SU-DHL-6 (cell line): ENCODE measurements around the gene GPRC5B.

ENCODE experiments used
- H2AFZ ChIP-seq: fragments of 200-600 bp; sonication (generic); 2 replicates; pipeline ENCODE4 v1.6.1; 2014; ENCODE audit warnings: low read depth, mild to moderate bottlenecking, moderate library complexity, mixed read lengths, antibody characterized with exemption, low read length; ENCODE audit not compliant: severe bottlenecking
- H3F3A ChIP-seq: fragments of 200-600 bp; shearing (Covaris generic); 2 replicates; pipeline ENCODE4 v1.6.0; 2016; ENCODE audit warnings: antibody characterized with exemption, mild to moderate bottlenecking; ENCODE audit not compliant: insufficient read depth
- H3K27ac ChIP-seq: fragments of 200-600 bp; sonication (generic); 2 replicates; pipeline ENCODE4 v1.5.1; 2016; ENCODE audit warnings: low read depth, mild to moderate bottlenecking, low read length, moderate library complexity, mixed read lengths
- H3K27me3 ChIP-seq: fragments of 200-600 bp; sonication (generic), shearing (Covaris generic); 2 replicates; pipeline ENCODE4 v1.6.0; 2014; ENCODE audit warnings: mild to moderate bottlenecking, low read length
- H3K36me3 ChIP-seq: fragments of 200-600 bp; sonication (generic); 2 replicates; pipeline ENCODE4 v1.6.1; 2014; ENCODE audit warnings: mild to moderate bottlenecking, low read length, mixed read lengths
- H3K4me2 ChIP-seq: fragments of 300-600, 200-600 bp; shearing (Covaris generic), sonication (generic); 2 replicates; pipeline ENCODE4 v1.6.0; 2014; ENCODE audit warnings: low read length, low read depth, mild to moderate bottlenecking; ENCODE audit not compliant: poor library complexity, severe bottlenecking
- H3K4me3 ChIP-seq: fragments of 200-600 bp; sonication (generic); 2 replicates; pipeline ENCODE4 v1.5.1; 2014; ENCODE audit warnings: antibody characterized with exemption, low read length, mild to moderate bottlenecking, mixed read lengths; ENCODE audit not compliant: insufficient read depth, poor library complexity, severe bottlenecking
- H3K79me2 ChIP-seq: fragments of 200-600 bp; sonication (generic); 2 replicates; pipeline ENCODE4 v1.6.1; 2014; ENCODE audit warnings: mild to moderate bottlenecking, low read length, moderate library complexity; ENCODE audit not compliant: insufficient read depth
- H3K9ac ChIP-seq: fragments of 200-600 bp; sonication (generic); 2 replicates; pipeline ENCODE4 v1.7.0; 2014; ENCODE audit warnings: mild to moderate bottlenecking, low read length
- H3K9me2 ChIP-seq: fragments of 200-600 bp; sonication (generic); replicated peaks from 2 replicates; pipeline ENCODE4 v1.6.1; 2014; ENCODE audit warnings: low read length; ENCODE audit not compliant: insufficient read depth
- H3K9me3 ChIP-seq: fragments of 200-600 bp; sonication (generic); 2 replicates; pipeline ENCODE4 v1.6.1; 2014; ENCODE audit warnings: low read length, mixed read lengths; ENCODE audit not compliant: insufficient read depth
- H4K20me1 ChIP-seq: fragments of 200-600 bp; sonication (generic); 2 replicates; pipeline ENCODE4 v1.6.1; 2014; ENCODE audit warnings: low read depth, mild to moderate bottlenecking, antibody characterized with exemption, low read length, moderate library complexity, mixed read lengths
- EZH2phosphoT487 ChIP-seq: fragments of 200-600 bp; sonication (generic), shearing (Covaris generic); conservative IDR thresholded peaks from 2 replicates; pipeline ENCODE4 v1.6.1; 2018; ENCODE audit warnings: mild to moderate bottlenecking, antibody characterized with exemption, low read length, moderate library complexity, mixed read lengths
- TF ChIP-seq, protein P1 (sequence below): fragments of 200-600 bp; sonication (generic); IDR thresholded peaks from one replicate; pipeline ENCODE4 v1.5.1; 2017; ENCODE audit warnings: antibody characterized with exemption, mild to moderate bottlenecking, low read length, moderate library complexity; ENCODE audit not compliant: insufficient read depth, poor library complexity, severe bottlenecking

GPRC5B gene

DNA sequence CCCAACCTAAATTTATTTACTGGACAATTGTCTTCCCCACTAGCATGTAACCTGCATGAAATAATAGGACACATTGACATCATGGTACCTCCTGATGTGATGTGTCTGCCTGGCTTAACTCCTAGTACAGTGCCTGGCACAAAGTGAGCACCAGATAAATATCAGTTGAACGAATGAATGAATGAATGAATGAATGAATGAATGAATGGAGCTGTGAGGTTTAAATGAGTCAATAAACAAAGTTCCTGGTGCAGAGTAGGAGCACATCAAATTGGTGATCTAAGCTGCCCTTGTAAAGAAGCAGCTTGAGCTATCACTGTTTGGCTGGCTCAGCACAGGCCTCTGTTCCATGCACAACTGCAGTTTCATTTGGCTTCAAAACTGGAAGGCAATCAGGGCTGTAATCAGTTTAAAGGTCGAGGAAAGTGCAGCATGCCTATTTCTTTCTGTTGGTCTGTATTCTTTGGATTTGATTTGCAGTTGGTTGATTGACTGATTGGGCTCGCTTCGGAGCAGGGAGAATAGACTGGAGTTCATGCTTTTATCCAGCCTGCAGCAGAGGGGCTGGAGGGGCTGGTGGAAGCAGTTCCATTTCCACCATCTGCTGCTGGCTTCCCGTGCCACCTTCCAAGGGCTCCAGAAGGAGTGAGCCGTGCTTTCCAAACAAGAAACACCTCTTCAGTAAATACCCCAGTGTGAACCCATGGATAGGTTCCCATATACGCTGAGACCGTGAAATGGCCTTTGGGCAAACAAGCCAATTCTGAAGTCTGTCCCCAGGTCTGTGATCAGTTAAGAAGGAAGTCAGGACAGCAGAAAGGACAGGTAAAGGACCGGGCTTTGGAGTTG is 54.6 kb downstream of the GPRC5B start:
- H2AFZ ChIP-seq = no peak overlapping the region
- no peaks in the 10 kb centered on the region for H3K9me3 ChIP-seq
- H3K9me2 ChIP-seq = no peaks in the 10 kb centered on the region
- no peak overlapping the region for H3K27ac ChIP-seq
- no peaks in the 10 kb centered on the region for H4K20me1 ChIP-seq
- TF ChIP-seq, protein P1, sequence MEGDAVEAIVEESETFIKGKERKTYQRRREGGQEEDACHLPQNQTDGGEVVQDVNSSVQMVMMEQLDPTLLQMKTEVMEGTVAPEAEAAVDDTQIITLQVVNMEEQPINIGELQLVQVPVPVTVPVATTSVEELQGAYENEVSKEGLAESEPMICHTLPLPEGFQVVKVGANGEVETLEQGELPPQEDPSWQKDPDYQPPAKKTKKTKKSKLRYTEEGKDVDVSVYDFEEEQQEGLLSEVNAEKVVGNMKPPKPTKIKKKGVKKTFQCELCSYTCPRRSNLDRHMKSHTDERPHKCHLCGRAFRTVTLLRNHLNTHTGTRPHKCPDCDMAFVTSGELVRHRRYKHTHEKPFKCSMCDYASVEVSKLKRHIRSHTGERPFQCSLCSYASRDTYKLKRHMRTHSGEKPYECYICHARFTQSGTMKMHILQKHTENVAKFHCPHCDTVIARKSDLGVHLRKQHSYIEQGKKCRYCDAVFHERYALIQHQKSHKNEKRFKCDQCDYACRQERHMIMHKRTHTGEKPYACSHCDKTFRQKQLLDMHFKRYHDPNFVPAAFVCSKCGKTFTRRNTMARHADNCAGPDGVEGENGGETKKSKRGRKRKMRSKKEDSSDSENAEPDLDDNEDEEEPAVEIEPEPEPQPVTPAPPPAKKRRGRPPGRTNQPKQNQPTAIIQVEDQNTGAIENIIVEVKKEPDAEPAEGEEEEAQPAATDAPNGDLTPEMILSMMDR = no peak
- TF ChIP-seq EZH2phosphoT487 = no peak
- H3K27me3 ChIP-seq = no peaks in the 10 kb centered on the region
- no peak overlapping the region for H3K4me3 ChIP-seq
- no peak overlapping the region for H3K4me2 ChIP-seq
- no peak overlapping the region for H3K9ac ChIP-seq
- H3K36me3 ChIP-seq = no peaks in the 10 kb centered on the region
- H3F3A ChIP-seq = no peaks in the 10 kb centered on the region
- H3K79me2 ChIP-seq = no peaks in the 10 kb centered on the region

DNA sequence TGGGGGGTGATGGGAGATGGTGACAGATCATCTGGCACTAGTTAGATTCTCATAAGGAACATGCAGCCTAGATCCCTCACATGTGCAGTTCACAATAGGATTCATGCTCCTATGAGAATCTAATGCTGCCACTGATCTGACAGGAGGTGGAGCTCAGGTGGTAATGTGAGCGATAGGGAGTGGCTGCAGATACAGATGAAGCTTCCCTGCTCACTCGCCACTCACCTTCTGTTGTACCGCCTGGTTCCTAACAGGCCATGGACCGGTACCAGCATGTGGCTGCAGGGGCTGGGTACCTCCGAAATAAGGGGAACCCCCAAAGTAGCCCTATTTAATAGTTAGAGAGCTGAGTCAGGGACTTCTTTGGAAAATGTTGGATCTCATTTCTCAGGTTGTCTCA is 60.4 kb downstream of the GPRC5B start:
- no peak overlapping the region for H3K4me2 ChIP-seq
- H3K4me3 ChIP-seq = no peak overlapping the region
- no peak overlapping the region for H3K27ac ChIP-seq
- H3K9me2 ChIP-seq = no peaks in the 10 kb centered on the region
- H4K20me1 ChIP-seq = no peaks in the 10 kb centered on the region
- TF ChIP-seq, protein P1 = no peak
- no peak for TF ChIP-seq EZH2phosphoT487
- H3F3A ChIP-seq = no peaks in the 10 kb centered on the region
- H3K36me3 ChIP-seq = no peaks in the 10 kb centered on the region
- no peaks in the 10 kb centered on the region for H3K79me2 ChIP-seq
- no peaks in the 10 kb centered on the region for H3K9me3 ChIP-seq
- no peak overlapping the region for H3K9ac ChIP-seq
- no peak overlapping the region for H2AFZ ChIP-seq
- H3K27me3 ChIP-seq = no peaks in the 10 kb centered on the region

DNA sequence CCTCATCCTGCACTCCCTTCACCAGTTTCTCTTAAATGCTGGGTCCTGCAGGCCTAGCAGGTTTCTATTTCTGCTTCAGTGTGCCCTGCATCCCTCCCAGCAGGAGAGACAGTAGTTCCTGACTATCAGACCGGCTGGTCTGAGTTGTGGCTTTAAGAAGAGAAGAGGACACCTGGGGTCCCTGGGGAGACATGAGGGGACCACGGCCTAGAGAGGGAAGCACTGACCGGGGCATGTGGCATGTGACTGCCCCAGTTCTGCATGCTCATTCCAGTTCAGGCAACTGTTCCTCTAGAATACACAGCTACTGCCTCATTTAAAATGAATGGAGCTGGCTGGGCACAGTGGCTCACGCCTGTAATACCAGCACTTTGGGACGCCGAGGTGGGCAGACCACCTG is 61.3 kb downstream of the GPRC5B start:
- no peaks in the 10 kb centered on the region for H3K27me3 ChIP-seq
- no peaks in the 10 kb centered on the region for H3K79me2 ChIP-seq
- H4K20me1 ChIP-seq = no peaks in the 10 kb centered on the region
- no peak overlapping the region for H3K27ac ChIP-seq
- no peaks in the 10 kb centered on the region for H3F3A ChIP-seq
- H3K9me3 ChIP-seq = no peaks in the 10 kb centered on the region
- H2AFZ ChIP-seq = no peak overlapping the region
- no peak overlapping the region for H3K9ac ChIP-seq
- no peaks in the 10 kb centered on the region for H3K36me3 ChIP-seq
- H3K9me2 ChIP-seq = no peaks in the 10 kb centered on the region
- H3K4me3 ChIP-seq = no peak overlapping the region
- H3K4me2 ChIP-seq = no peak overlapping the region
- TF ChIP-seq, protein P1 = no peak
- no peak for TF ChIP-seq EZH2phosphoT487
